Measurements from ENCODE around the gene HEXIM1. TPM values are rescaled to one million over a fixed set of nuclear protein-coding genes. Genes with fewer than 3 reads are reported as not detected.

The HEXIM1 gene
- total RNA-seq, 4 donors from 2014 or later = 22.2 to 35.2 (median 29.7) TPM

DNA sequence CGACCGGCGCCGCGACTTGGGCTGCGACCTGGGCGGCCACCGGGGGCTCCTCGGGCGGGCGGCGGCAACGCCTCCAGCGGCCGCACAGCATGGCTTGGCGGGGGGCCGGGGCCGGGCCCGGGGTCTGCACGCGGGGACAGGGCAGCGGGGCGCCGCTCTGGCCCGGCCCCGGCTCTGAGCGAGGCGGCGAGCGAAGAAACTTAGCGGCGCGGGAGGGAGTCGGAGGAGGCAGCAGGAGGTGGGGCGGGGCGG, 16.0 kb upstream of the HEXIM1 start, which contains the start of gene PLCD3:
TSS of gene PLCD3 (minus strand) at position 196 of the 252 bp plus-strand sequence. CDS start at position 91, 105 bp downstream.
- TF ChIP-seq, protein P1, sequence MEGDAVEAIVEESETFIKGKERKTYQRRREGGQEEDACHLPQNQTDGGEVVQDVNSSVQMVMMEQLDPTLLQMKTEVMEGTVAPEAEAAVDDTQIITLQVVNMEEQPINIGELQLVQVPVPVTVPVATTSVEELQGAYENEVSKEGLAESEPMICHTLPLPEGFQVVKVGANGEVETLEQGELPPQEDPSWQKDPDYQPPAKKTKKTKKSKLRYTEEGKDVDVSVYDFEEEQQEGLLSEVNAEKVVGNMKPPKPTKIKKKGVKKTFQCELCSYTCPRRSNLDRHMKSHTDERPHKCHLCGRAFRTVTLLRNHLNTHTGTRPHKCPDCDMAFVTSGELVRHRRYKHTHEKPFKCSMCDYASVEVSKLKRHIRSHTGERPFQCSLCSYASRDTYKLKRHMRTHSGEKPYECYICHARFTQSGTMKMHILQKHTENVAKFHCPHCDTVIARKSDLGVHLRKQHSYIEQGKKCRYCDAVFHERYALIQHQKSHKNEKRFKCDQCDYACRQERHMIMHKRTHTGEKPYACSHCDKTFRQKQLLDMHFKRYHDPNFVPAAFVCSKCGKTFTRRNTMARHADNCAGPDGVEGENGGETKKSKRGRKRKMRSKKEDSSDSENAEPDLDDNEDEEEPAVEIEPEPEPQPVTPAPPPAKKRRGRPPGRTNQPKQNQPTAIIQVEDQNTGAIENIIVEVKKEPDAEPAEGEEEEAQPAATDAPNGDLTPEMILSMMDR (IDR thresholded peaks at IDR 0.05) = no peak
- TF ChIP-seq POLR2A (IDR thresholded peaks at IDR 0.05) (no peak), EP300 (IDR thresholded peaks at IDR 0.05) (no peak)
- Histone ChIP-seq H3K4me3 (peak within 1 kb of the TSS; percentile 74 to 98 (median 85)), H3K27me3 (no peaks in the 10 kb centered on the region), H3K4me1 (peaks cover 0 to 69% (median 33%) of the 10 kb centered on the region in 4 donors), H3K9me3 (no peaks in the 10 kb centered on the region), H3K27ac (peak within 1 kb of the TSS; percentile 95 to 100 (median 99)), H3K36me3 (no peaks in the 10 kb centered on the region)
- peak in 1 of 2 donors; percentile 63 for DNase-seq (ENCODE audit: low spot score in 2 of 2)
- 0 to 1% methylated on average over 10 to 25 of the region's 36 CpGs for WGBS, 2 donors

DNA sequence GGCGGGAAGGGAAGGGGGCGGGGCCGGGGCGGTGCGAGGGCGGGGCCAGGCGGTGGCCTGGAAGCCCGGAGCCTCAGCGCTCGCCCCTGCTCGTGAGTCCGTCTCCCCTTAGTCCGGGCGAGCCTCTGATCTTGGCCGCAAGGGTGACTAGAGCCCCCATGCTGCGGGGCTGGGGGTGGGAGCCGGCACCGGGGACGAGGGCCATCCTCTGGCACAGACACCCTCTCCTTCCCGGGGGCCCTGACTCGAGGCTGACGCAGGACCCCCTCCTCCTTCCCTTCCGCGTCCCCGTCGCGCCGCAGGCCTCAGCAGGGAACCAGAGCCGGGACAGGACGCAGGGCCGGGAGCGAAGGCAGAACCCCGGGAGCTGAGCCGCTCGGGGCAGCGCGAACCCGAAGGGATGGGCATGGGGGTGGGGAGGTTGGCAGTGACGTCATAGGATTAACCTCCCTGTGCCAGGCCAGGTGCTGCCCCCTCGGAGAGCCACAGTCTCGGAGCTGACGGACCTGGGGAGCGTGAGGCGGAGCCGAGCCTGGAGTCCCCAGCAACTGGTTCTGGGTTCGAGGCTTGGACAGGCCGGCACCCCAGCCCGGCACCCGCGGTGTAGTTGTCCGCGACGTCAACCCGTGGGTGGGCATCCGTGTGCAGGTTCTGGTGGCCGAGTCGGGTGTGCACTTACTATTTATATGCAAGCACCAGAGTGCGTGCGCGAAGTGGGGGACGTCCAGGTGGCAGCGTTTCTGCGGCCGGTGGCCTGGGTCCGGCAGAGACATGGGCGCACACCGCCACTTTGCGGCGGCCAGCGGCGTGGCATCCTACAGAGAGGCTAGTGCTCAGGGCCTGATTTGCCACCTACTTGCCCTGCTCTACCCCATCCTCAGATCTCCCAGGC, 15.5 kb upstream of the HEXIM1 start:
- Histone ChIP-seq H3K36me3 (peaks cover 0 to 4% (median 0%) of the 10 kb centered on the region in 3 donors), H3K27ac (peak overlapping the region; percentile 95 to 100 (median 99)), H3K4me3 (peak overlapping the region; percentile 74 to 98 (median 85)), H3K4me1 (peaks cover 0 to 65% (median 33%) of the 10 kb centered on the region in 4 donors), H3K27me3 (no peaks in the 10 kb centered on the region), H3K9me3 (no peaks in the 10 kb centered on the region)
- TF ChIP-seq, protein P1 (IDR thresholded peaks at IDR 0.05) = peak; percentile 84 to 93 (median 90)
- TF ChIP-seq POLR2A (IDR thresholded peaks at IDR 0.05) (peak in 1 of 2 donors; percentile 75), EP300 (IDR thresholded peaks at IDR 0.05) (peak in 1 of 2 donors; percentile 92)
- 1 to 2% methylated on average over 30 to 52 of the region's 71 CpGs for whole genome bisulfite sequencing, 2 donors
- peak; percentile 74 to 78 for DNase-seq (ENCODE audit: low spot score in 2 of 2)

DNA sequence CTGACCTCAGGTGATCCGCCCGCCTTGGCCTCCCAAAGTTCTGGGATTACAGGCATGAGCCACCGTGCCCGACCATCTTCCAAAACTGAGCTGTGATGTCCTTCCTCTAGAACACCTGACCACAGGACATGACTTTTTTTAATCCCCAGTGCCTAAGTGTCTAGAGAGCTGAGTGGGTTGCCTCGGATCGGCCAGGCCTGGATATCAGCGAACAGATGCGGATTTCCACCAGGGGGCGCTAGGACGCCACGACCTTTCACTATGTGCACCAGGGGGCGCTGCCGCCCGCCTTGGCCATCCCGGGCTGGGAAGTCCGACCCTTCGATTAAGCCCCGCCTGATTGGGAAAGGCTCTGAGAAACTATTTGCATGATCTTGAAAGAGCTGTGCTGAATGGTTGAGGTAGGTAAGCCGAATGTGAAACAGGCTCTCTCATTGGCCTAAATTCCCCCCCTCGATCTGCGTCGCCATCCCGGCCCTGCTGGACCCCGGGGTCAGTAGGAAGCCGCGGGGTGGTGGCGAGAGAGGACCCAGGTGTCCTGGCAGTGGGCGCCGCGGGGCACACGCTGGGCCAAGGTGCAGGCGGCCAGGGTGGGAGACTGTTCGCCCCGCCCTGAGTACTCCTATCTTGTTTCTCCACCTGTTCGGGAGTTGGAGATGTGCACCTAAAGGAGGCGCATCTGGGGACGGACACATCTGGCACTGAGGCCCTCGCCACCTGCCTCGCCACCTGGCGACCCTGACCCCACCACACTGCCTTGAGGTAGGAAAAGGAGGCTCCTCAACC, 12.9 kb upstream of the HEXIM1 start, which contains the start of gene ACBD4:
TSS of gene ACBD4 (plus strand) at position 496 of the 786 bp plus-strand sequence. CDS start 458 bp downstream, outside the sequence.
- no peaks in the 10 kb centered on the region for H3K27me3 ChIP-seq

DNA sequence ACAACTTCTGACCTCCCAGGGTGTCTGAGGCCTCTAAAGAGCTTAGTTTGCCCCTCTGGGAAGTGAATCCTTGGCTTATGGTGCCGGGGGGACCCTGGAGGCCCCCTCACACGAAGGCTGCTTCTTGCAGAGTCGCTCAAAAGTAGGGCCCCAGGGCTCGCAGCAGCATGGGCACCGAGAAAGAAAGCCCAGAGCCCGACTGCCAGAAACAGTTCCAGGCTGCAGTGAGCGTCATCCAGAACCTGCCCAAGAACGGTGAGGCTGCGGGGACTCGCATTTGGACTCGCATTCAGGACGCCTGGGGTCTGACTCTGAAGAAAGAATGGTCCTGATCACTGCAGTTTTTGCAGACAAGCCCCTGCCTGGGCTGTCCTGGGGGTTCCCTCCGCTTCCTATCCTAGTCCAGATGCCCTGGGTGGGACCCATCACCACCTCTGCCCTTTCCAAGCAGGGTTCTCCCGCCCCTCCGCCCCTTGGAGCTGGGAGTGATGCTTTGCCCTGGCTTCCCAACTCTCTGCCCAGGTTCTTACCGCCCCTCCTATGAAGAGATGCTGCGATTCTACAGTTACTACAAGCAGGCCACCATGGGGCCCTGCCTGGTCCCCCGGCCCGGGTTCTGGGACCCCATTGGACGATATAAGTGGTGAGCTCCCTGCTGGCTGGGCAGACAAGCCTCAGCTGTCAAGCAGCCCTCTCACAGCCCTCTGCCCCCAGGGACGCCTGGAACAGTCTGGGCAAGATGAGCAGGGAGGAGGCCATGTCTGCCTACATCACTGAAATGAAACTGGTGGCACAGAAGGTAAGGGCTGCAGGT, 12.1 kb upstream of the HEXIM1 start:
- H3K27ac ChIP-seq = peak overlapping the region; percentile 84 to 91 (median 89)
- H3K36me3 ChIP-seq = peaks cover 0 to 30% (median 0%) of the 10 kb centered on the region in 3 donors
- no peaks in the 10 kb centered on the region for H3K9me3 ChIP-seq
- TF ChIP-seq, protein P1 (IDR thresholded peaks at IDR 0.05) = no peak
- TF ChIP-seq POLR2A (IDR thresholded peaks at IDR 0.05) (no peak), EP300 (IDR thresholded peaks at IDR 0.05) (no peak)
- H3K4me3 ChIP-seq = peak overlapping the region; percentile 59 to 92 (median 62)
- no peak for DNase-seq (ENCODE audit: low spot score in 2 of 2)
- 41 to 45% methylated on average over 19 to 20 of the region's 21 CpGs for WGBS, 2 donors
- H3K4me1 ChIP-seq = peaks cover 0 to 31% (median 13%) of the 10 kb centered on the region in 4 donors
- no peaks in the 10 kb centered on the region for H3K27me3 ChIP-seq

More for the DNA sequence above, 12.9 kb upstream of the HEXIM1 start, which contains the start of gene ACBD4:
- H3K9me3 ChIP-seq = no peaks in the 10 kb centered on the region
- 8 to 9% methylated on average over 28 to 29 of the region's 40 CpGs for WGBS, 2 donors
- peak; percentile 93 to 97 for DNase-seq (ENCODE audit: low spot score in 2 of 2)
- peaks cover 0 to 26% (median 0%) of the 10 kb centered on the region in 3 donors for H3K36me3 ChIP-seq
- peaks cover 0 to 39% (median 17%) of the 10 kb centered on the region in 4 donors for H3K4me1 ChIP-seq
- TF ChIP-seq, protein P1 (IDR thresholded peaks at IDR 0.05) = peak; percentile 98 to 100 (median 100)
- peak in 1 of 2 donors; percentile 59 for TF ChIP-seq POLR2A (IDR thresholded peaks at IDR 0.05)
- peak; percentile 81 to 82 for TF ChIP-seq EP300 (IDR thresholded peaks at IDR 0.05)
- peak within 1 kb of the TSS; percentile 84 to 91 (median 89) for H3K27ac ChIP-seq
- peak within 1 kb of the TSS; percentile 59 to 92 (median 62) for H3K4me3 ChIP-seq

All from tibial nerve (tissue), 4 donors.